K562 (cell line): ENCODE results near the gene ODAM.
"Not testable (repeated sequence)": the region's sequence is repeated elsewhere in the genome, so short reads cannot be mapped to it uniquely, and the experiment has no call there.

Experiments used
- CBX3 ChIP-seq, 2 experiments: IDR thresholded peaks; 1 replicate in 1 of 2; 2 replicates in 1 of 2; pipeline ENCODE4 v1.6.1; 2012; ENCODE audit warnings: inconsistent platforms in 2 of 2, low read length in 2 of 2, borderline replicate concordance in 1 of 2, control low read depth in 1 of 2
- CTCF ChIP-seq, 3 experiments: IDR thresholded peaks in 2 of 3; conservative IDR thresholded peaks in 1 of 3; 2 replicates each; pipeline ENCODE4 v1.5.1; 2011 to 2012; ENCODE audit warnings: low read length in 3 of 3, mild to moderate bottlenecking in 3 of 3, control low read depth in 2 of 3, improper control_type of control experiment in 1 of 3, inconsistent platforms in 1 of 3, low read depth in 1 of 3, mixed read lengths in 1 of 3, moderate library complexity in 1 of 3; ENCODE audit not compliant: insufficient read depth in 2 of 3
- JUNB ChIP-seq: fragments of 450-650 bp; formaldehyde crosslinking; conservative IDR thresholded peaks from 2 replicates; pipeline ENCODE4 v1.4.0; 2020; ENCODE audit warnings: mild to moderate bottlenecking
- KDM4B ChIP-seq, 2 experiments: fragments of 450-650 bp in 1 of 2; sonication (generic) in 1 of 2; IDR thresholded peaks; 2 replicates each; pipeline ENCODE4 v1.6.1; 2016 to 2017; ENCODE audit warnings: borderline replicate concordance in 2 of 2, antibody characterized with exemption in 1 of 2, low read depth in 1 of 2, mild to moderate bottlenecking in 1 of 2
- MAX ChIP-seq: sonication (generic); formaldehyde crosslinking; IDR thresholded peaks from 2 replicates; pipeline ENCODE4 v1.9.0; 2022; ENCODE audit warnings: mild to moderate bottlenecking, missing genetic modification reagents
- PRDM10 ChIP-seq: fragments of 450-650 bp; IDR thresholded peaks from 2 replicates; pipeline ENCODE4 v1.6.1; 2018; ENCODE audit not compliant: partially characterized antibody
- SIN3A ChIP-seq, 2 experiments: fragments of 150-350 bp in 1 of 2; IDR thresholded peaks; 2 replicates each; pipeline ENCODE4 v1.6.1; 2011 to 2016; ENCODE audit warnings: borderline replicate concordance in 2 of 2, low read depth in 2 of 2, low read length in 2 of 2, mild to moderate bottlenecking in 2 of 2, moderate library complexity in 2 of 2; ENCODE audit not compliant: control insufficient read depth in 1 of 2
- SMC3 ChIP-seq: conservative IDR thresholded peaks from 2 replicates; pipeline ENCODE4 v1.6.1; 2011; ENCODE audit warnings: low read depth, low read length, improper control_type of control experiment; ENCODE audit not compliant: insufficient read depth
- YY1 ChIP-seq, 3 experiments: IDR thresholded peaks; 2 replicates each; pipeline ENCODE4 v1.6.1; 2011; ENCODE audit warnings: low read length in 2 of 3, mild to moderate bottlenecking in 2 of 3, moderate library complexity in 2 of 3, borderline replicate concordance in 1 of 3, control low read depth in 1 of 3, low read depth in 1 of 3; ENCODE audit not compliant: insufficient read depth in 3 of 3, insufficient replicate concordance in 2 of 3, control insufficient read depth in 1 of 3, insufficient read length in 1 of 3; ENCODE audit errors: extremely low read depth in 1 of 3
- ZNF274 ChIP-seq: IDR thresholded peaks from 2 replicates; pipeline ENCODE4 v1.6.1; 2011; ENCODE audit warnings: low read depth, mild to moderate bottlenecking, low read length, moderate library complexity, borderline replicate concordance
- ZNF511 ChIP-seq: sonication (generic); formaldehyde crosslinking; IDR thresholded peaks from 2 replicates; pipeline ENCODE4 v1.8.0; 2022; ENCODE audit warnings: mild to moderate bottlenecking, missing genetic modification reagents

GRCh38 chr4:70216550-70216949 lies 21.0 kb downstream of the ODAM start:
- TF ChIP-seq YY1 (IDR thresholded peaks at IDR 0.05; ENCODE audit: borderline replicate concordance in 1 of 3, control insufficient read depth in 1 of 3, extremely low read depth in 1 of 3, insufficient read depth in 3 of 3, insufficient read length in 1 of 3, insufficient replicate concordance in 2 of 3, low read depth in 1 of 3, low read length in 2 of 3); MAX (CRISPR knock-in tag); PRDM10; JUNB; CTCF (IDR thresholded peaks at IDR 0.05 in 2 of 3, conservative IDR thresholded peaks at IDR 0.05 in 1 of 3; ENCODE audit: insufficient read depth in 2 of 3, low read depth in 1 of 3, low read length in 3 of 3); SMC3; SIN3A (IDR thresholded peaks at IDR 0.05; ENCODE audit: borderline replicate concordance in 2 of 2, control insufficient read depth in 1 of 2, low read depth in 2 of 2, low read length in 2 of 2); CBX3 (IDR thresholded peaks at IDR 0.05; ENCODE audit: borderline replicate concordance in 1 of 2, low read length in 2 of 2); KDM4B (IDR thresholded peaks at IDR 0.05; ENCODE audit: borderline replicate concordance in 2 of 2, low read depth in 1 of 2); ZNF274; ZNF511 (CRISPR knock-in tag): not testable (repeated sequence)
